HG03097 (cell line): ENCODE results near the gene SETD3.

Experiments used
- ATAC-seq: cut with Tn5 transposase; IDR thresholded peaks from one replicate; pipeline ENCODE4 v1.9.1; 2021; ENCODE audit not compliant: unreplicated experiment, low FRiP score

The SETD3 gene

DNA sequence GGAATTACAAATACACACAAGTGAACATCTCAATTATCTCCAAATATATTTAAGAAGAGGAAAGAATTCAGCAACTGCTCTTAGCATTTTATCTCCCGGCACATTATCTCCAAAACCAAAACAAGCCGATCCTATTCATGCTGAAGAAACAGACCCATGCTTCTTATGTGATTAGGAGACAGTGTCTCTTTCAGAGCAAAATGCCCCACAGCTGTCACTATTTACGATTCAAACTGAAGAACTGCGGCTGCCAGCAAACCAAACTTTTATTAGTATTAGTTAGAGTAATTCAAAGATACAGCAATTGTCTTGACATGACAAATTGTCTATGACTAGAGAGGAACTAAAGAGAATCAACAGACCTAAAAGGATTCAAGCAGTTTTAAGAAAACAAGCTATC lies 79.4 kb downstream of the SETD3 start:
- ATAC-seq = no peak

- ATAC-seq = no peak
These were observed 83.0 kb downstream of the SETD3 start for GRCh38 chr14:99397698-99398097.

DNA sequence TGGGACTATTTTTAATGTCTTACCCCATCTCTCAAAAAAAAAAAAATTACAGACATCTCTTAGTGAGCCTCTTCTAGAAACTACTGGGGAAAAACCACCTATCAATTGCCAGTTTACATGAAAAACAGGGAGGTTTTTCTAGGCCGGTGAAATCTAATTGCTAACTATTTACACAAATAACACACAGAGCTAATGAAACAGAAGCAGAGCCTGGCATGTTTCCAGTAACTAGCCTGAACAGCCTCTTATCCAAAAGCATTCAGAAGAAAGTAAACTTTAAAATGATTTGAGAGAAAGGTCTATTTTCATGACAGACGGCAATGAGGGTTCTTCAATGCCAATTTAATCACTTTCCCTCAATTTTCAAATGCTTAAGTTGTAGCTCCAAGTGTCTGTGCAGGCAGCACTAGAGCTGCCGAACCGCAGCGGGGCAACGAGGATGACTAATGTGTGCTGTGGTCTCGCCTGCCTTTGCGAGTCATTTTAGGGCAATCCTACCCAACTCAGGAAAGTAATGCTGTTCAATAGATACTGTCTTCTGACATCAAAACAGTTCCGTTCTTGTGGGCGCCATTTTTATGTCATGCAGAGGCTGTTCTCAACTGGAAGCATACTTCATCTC lies 84.6 kb downstream of the SETD3 start:
- ATAC-seq = no peak

DNA sequence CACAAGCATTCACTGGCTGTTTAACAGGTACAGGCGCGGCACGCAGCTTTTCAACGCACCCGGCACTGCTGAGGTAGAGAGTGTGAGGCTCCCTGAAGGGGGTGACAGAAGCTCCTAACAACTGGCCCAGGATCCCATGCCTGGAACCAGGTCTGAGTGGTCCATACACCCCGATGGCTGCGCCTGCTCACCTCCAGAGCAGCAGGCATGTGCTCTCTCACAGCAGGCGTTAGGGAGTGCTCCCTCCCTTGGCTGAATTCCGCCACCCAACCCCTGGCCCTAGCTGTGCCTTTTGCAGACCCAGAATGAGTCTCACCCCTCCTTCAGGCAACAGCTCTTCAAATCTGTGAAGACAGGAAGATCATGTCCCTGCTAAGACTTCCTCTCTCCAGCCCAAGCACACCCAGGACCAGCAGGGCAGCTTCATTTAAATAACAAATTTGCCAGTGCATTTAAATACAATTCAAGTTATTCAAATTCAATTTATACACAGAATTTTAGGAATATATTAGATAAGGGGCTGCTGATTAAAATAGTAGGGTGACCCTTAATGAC lies 86.0 kb downstream of the SETD3 start:
- ATAC-seq = no peak

DNA sequence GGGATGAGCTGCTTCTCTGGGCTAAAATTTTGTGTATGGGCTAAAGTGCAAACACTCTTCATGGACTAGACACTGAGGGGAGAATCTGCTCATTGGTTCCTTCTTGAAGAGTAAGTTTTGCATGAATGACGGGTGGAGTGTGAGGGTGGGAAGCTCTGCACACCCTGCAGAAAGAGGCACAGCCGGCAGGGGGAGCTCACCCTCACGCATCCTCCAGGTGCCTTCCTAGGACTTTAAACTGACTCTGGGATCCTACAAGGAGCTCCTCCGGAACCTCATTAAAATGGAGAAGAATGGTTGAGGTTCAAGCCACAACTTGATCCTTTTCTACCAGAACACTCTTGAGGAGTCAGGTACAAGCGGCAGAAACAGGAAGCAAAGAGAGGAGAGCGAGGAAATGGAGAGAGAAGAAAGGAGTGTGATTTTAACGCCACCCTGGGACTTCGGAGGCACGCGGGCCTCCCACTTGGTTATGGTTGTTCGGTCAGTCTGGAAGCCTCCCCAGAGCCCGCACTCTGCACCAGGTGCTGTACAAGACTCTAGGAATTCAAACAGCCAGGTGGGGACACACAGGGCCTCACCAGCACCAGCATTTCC lies 87.5 kb downstream of the SETD3 start:
- ATAC-seq = no peak

GRCh38 chr14:99391671-99392070 lies 89.0 kb downstream of the SETD3 start:
- no peak for ATAC-seq

GRCh38 chr14:99389174-99389826 lies 91.4 kb downstream of the SETD3 start:
- ATAC-seq = no peak

DNA sequence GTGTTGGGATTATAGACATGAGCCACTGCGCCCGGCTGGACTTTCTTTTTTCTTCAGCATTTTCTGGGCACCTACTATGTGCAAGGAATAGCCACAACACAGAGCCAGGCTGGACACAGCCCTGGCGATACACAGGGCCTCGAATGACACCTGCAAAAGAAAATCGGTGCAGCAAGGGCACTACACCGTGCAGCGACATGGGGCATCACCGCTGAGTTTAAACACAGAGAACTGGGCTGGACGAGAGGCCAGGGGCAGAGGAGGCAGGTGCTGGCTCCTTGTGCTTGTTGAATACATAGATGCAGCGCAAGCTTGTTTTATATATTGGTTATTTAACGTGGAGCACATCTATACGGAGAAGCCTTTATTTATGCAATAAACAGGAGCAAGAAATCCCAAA lies 92.4 kb downstream of the SETD3 start:
- no peak for ATAC-seq

DNA sequence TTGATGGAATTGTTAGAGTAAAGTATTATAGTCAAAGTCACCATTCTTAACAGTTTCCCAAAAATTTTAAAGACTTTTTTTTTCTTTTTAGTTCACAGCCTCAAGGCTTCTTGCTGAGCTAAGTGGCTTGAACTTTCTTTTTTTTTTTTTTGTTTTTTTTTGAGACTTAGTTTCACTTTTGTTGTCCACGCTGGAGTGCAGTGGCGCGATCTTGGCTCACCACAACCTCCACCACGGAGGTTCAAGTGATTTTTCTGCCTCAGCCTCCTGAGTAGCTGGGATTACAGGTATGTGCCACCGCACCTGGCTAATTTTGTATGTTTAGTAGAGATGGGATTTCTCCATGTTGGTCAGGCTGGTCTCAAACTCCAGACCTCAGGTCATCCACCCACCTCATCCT lies 92.8 kb downstream of the SETD3 start:
- ATAC-seq = no peak

DNA sequence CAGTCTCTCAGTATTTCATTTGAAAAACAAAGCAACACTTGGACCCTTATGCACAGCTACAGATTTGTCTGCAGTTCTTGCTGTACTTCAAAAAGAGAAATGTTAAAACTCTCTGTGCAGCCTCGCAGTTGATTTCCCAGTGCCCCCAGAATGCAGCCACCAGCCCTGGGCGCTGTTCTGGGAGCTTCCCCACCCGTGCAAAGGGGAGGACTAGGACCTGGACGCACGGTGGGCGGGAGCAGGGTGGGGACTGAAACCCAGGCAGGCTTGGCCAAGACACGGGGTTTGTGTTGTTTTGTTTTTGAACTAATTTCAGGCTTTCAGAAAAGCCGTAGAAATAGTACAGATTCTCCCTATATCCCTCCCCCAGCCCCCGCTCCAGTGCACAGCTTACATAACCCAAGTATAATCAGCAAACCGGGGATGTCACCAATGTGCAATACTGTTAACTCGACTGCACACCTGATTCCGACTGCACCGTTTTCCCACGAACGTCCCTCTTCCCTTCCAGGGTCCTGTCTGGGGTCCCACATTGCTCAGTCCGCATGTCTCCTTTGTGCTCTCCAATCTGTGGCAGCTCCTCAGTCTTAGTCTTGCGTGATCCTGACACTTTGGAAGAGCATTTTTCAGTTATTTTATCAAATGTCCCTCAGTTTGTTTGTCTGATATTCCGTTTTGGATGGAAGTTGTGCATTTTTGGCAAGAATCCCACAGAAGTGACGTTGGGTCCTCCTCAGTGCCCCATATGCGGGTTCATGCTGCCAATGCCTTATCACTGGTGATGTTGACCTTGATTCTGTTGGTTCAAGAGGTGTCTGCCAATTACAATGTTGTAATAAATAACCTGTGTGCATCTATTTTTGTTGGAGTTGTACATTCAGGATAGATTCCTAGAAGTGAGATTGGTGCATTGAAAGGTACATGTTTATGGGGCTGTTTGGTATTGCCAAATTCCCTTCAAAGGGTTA lies 95.9 kb downstream of the SETD3 start:
- no peak for ATAC-seq

DNA sequence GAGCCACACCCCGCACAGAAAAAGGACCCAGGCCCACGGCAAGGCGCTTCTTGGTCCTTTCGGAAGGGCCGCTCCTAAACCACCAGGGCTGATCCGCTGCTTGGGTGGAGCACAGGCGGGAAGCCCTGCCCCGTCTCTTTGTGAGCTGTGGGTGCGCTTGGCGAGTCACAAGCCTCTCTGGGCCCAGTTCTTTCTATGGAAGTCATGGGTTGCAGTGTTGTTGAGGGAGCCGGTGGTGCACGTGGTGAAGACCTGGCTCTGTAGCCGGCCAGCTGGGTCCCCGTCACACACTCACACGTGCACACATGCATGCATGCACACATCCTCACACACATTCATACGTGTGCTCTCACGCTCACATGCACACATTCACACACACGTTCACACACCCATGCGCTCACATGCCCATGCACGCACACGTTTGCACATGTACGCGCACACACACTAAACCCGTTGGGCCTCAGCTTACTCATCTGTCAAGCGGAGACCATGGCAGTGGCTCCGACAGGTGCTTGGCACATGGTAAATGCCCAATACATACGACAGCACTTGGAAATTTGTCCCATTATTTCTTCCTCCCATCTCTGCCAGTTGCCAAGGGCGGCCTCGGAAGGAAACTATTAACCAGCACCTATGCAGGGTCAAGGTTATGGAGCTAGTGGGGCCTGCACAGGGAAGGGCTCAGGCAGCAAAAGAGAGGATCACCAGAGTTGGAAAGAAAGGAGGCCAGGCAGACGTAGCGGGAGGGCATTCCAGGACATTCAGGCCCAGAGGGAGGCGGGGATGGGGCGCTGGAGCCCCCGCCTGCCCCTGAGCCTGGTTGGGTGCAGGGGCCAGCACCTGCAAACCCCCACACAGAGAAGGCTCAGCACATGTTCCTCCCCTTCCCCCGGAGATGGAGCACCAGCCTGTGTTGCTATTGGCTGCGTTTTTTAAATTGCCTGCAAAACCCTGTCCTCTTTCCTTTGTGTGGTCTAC lies 96.9 kb downstream of the SETD3 start:
- no peak for ATAC-seq

- no peak for ATAC-seq
These were observed 97.7 kb downstream of the SETD3 start for GRCh38 chr14:99382781-99383471.

GRCh38 chr14:99382071-99382470 lies 98.6 kb downstream of the SETD3 start:
- no peak for ATAC-seq

- no peak for ATAC-seq
These were observed 99.0 kb downstream of the SETD3 start for GRCh38 chr14:99381688-99382060.

DNA sequence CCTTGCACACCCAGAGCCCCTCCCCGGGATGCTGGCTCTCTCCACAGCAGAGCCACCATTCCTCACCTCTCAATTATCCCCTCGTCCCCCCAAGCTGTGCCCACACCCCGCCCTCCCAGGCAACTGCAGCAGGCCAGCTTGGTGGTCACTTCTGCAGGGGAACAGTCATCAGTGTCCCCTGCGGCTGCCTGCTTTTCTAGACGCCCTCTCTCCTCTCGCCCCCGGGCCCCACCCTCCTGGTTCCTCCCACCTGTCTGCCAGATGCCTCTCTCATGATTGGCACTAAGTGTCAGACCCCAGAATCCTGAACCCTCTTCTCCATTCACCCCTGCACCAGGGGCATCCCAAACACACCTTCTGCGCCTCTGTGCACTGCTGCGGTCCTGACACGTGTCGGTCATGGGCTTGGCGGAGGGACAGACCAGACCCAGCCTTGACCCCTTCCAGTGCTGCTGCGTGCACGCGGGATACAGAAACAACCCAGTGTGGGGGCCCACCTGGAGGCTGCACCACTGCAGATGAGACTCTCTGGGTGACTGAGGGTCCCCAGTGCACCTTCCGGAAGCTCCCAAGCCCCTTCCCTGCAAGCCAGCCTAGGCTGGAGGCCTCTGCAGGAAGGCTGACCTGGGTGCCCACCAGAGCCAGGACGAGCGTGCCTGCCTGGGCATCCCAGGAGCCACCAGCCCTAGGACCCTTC lies 99.5 kb downstream of the SETD3 start:
- ATAC-seq = no peak

DNA sequence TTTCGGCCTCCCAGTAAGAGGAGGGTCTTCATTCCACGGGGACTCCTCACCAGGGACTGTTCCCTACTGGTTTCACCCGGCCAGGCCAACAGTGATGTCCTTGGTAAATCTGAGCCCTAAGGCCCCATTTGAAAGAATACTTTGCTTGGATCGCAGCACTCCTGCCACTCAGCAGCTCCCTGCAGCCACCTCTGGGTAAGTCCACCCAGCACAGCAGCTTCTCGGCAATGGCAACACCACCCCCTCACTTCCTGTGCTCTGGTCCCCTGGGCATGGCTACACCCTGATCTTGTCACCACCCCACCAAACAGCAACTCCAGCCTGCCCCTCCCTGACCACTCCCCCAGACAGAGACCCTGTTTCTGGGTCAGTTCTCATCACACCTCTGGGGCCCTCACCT lies 100.3 kb downstream of the SETD3 start:
- no peak for ATAC-seq

DNA sequence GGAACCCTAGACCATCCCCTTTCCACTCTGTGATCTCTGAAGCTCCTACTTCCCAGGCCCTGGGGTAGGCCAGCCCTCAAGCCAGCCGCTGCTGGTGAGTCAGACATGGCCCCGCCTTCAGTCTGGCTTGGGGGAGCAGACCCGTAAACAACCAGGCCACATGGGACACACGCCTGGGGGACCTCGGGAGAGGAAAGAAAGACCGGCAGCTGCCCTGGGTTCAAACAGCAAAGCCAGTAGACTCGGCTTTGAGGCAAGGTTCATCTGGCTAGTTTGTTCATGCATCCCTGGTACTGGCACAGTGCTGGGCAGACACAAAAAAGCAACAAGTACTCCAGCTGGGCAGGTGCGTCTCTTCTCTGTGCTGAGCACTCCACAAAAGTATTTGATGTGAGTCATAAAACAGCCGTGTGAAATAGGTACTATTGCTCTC lies 101.9 kb downstream of the SETD3 start:
- no peak for ATAC-seq

- ATAC-seq = no peak
These were observed 102.7 kb downstream of the SETD3 start for GRCh38 chr14:99377951-99378350.
